ENCODE measurements around the gene UFD1.
"Not testable (repeated sequence)": the region's sequence is repeated elsewhere in the genome, so short reads cannot be mapped to it uniquely, and the experiment has no call there.

UFD1 gene

GRCh38 chr22:19446603-19447329 is 32.2 kb downstream of the UFD1 start:
- peak; percentile 4 for DNase-seq

GRCh38 chr22:19445279-19445982 is 33.6 kb downstream of the UFD1 start:
- not testable (repeated sequence) for DNase-seq

GRCh38 chr22:19443544-19444211 is 35.3 kb downstream of the UFD1 start:
- DNase-seq: no peak

- no peak for DNase-seq
Observed at GRCh38 chr22:19442166-19442565, 36.8 kb downstream of the UFD1 start.

- DNase-seq: no peak
Observed at GRCh38 chr22:19440411-19441195, 38.4 kb downstream of the UFD1 start.

GRCh38 chr22:19438298-19438697 is 40.7 kb downstream of the UFD1 start:
- no peak for DNase-seq

GRCh38 chr22:19436444-19437161 is 42.4 kb downstream of the UFD1 start:
- not testable (repeated sequence) for DNase-seq

- no peak for DNase-seq
Observed at GRCh38 chr22:19434829-19435580, 44.0 kb downstream of the UFD1 start.

- DNase-seq: no peak
Observed at GRCh38 chr22:19434401-19434800, 44.6 kb downstream of the UFD1 start.

- DNase-seq: peak; percentile 89
Observed at GRCh38 chr22:19432133-19432851, 46.7 kb downstream of the UFD1 start, which contains the start of gene MRPL40. MRPL40 (plus strand) TSS chr22:19432545; CDS start chr22:19432555, 10 bp downstream.

- DNase-seq: peak; percentile 88
Observed at GRCh38 chr22:19431649-19432132, 47.3 kb downstream of the UFD1 start, which contains the start of gene HIRA. HIRA (minus strand) TSS chr22:19431733; CDS start chr22:19431476, 257 bp downstream.

- peak; percentile 12 for DNase-seq
Observed at GRCh38 chr22:19430890-19431541, 48.0 kb downstream of the UFD1 start.

GRCh38 chr22:19429950-19430889 is 48.8 kb downstream of the UFD1 start:
- DNase-seq: peak; percentile 55

- DNase-seq: no peak
Observed at GRCh38 chr22:19424186-19424500, 54.9 kb downstream of the UFD1 start.

- no peak for DNase-seq
Observed at GRCh38 chr22:19422440-19423301, 56.3 kb downstream of the UFD1 start.

GRCh38 chr22:19420321-19420720 is 58.7 kb downstream of the UFD1 start:
- DNase-seq: no peak

GRCh38 chr22:19419464-19420178 is 59.4 kb downstream of the UFD1 start:
- peak; percentile 79 for DNase-seq

All from CD4-positive, alpha-beta T cell treated with Interleukin-17A for 1 hour (primary cell).